A549 treated with CpdA at 1 μM for 4 hours (cell line): Measurements from ENCODE around the gene HTR3E. TPM values are rescaled to one million over a fixed set of nuclear protein-coding genes. Genes with fewer than 3 reads are reported as not detected.

ENCODE experiments used
- total RNA-seq: library from RNA; stranded (reverse); fragments of 200-300 nt; extraction: Qiagen RNA extraction; gene quantifications from 5 replicates; pipeline ENCODE4 v1.2.3, GENCODE V29; 2022; ENCODE audit warnings: low read depth

Gene HTR3E, protein sequence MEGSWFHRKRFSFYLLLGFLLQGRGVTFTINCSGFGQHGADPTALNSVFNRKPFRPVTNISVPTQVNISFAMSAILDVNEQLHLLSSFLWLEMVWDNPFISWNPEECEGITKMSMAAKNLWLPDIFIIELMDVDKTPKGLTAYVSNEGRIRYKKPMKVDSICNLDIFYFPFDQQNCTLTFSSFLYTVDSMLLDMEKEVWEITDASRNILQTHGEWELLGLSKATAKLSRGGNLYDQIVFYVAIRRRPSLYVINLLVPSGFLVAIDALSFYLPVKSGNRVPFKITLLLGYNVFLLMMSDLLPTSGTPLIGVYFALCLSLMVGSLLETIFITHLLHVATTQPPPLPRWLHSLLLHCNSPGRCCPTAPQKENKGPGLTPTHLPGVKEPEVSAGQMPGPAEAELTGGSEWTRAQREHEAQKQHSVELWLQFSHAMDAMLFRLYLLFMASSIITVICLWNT
- total RNA-seq = not detected in 5 replicates

DNA sequence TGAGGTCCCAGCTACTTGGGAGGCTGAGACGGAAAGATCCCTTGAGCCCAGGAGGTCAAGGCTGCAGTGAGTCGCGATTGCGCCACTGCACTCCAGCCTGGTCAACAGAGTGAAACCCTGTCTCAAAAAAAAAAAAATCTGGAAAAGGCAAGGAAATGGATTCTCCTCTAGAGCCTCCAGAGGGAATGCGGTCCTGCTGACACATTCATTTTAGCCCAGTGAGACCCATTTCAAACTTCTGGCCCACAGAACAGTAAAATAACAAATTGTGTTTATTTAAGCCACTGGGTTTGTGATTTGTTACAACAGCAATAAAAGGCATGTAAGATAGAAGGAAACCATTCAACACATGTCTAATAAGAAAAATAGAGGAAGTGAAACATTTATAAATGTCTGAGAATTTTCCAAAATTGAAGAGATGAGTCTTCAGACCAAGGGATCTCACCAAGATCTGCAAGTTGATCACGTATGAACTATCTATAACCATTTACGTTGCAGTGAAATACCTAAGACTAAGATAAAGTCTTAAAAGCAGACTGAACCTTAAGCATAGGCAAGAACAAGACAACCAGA lies at the start of gene HTR3E:
TSS of gene HTR3E (plus strand) at position 254 of the 573 bp plus-strand sequence. CDS start 466 bp downstream, outside the sequence.

DNA sequence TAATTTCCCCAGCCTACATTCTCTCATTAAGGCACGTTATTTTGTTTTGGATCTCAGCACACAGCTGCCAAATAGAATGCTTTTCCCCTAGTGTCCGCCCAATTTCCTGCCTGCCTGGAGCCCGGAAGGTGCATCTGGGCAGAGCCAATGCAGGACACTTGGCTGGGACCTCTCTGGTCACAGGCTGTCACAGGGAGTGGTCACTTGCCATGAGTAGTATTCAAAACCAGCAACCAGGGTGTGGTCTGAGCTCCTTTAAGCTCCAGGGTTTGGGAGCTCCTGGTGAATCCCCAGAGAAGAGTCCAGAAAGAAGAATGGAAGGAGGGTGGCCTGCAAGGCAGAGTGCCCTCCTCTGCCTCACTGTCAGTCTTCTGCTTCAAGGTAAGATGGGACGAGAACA lies 44.1 kb upstream of the HTR3E start, which contains the start of gene HTR3C:
TSS of gene HTR3C (plus strand) at position 281 of the 400 bp plus-strand sequence. CDS start at position 315, 34 bp downstream.

DNA sequence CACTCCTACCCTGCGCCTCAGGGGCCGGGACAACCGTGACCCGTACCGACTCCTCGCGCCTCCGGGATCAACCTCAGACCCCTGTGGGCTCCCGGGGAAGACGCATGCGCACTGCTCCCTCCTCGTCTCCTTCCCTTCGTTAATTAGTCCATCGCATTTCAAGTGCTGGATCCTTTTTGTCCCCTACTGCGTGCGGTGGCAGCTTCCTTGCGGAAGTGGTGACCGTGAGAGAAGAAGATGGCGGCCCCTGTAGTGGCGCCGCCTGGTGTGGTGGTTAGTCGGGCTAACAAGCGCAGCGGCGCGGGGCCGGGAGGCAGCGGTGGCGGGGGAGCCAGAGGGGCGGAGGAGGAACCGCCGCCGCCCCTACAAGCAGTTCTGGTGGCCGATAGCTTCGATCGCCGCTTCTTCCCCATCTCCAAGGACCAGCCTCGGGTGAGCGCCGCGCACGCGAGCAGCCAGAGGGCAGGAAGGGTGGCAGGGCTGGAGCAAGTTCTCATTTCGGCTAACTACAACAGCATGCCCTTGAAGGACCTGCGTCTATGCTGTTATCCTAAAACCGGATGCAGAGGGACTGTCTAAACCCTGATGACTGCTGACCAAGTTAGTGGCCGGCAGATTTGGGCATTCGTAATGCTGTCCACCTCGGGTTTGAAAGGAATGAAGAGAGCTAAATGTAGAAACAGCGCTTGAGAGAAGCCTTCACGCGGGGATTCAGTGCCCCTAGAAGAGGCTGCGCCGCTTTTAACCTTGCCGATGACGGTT lies 38.5 kb downstream of the HTR3E start, which contains the start of gene EIF2B5:
TSS of gene EIF2B5 (plus strand) at position 210 of the 762 bp plus-strand sequence. CDS start at position 238, 28 bp downstream.

DNA sequence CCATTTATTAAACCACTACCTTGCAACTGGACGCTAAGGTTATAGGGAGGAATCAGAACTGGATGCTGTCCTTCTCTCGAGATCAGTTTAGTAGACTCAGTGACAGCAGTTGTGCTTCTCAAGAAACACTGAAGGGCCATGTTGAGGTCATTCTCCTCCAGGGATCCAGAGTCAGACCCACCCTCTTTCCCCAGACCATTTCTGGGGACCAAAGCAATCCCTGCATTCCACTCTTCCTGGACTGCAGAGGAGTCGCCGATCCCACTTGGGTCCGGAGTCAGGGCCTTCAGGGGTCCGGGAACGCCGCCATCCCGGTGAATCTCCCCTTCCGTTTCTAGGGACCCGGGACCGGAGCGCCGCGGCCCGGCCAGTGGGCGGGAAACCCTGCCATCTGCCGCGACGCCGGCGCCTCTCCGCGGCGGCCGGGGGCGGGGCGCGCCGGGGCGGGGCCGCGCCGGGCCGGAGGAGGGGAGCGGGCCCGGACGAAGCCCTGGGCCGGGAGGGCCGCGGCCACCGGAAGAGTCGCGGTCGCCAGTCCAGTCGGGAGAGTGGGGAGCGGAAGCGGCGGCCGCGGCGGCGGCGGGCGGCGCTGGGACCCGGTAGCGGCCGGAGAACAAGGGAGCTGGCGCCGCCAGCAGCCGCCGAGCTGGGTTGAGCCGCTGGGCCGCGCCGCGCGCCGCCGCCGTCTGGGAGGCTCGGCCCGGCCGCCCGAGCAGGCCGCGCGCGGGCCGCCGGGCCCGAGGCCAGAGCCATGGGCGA lies 58.2 kb downstream of the HTR3E start, which contains the start of gene DVL3:
TSS of gene DVL3 (plus strand) at position 493 of the 759 bp plus-strand sequence. CDS start at position 752, 259 bp downstream.

Other genes with a start within 250 kb of the HTR3E start
- gene PARL, start 212.2 kb upstream of the HTR3E start, total RNA-seq = 57.4 to 68.6 TPM (median 64.5 TPM) in 5 replicates
- 10.8 to 14.1 TPM (median 12.0 TPM) in 5 replicates for gene ABCC5, start 79.2 kb upstream of the HTR3E start, total RNA-seq
- not detected in 5 replicates for gene HTR3D, start 65.3 kb upstream of the HTR3E start, total RNA-seq
- gene HTR3C, start 44.0 kb upstream of the HTR3E start, total RNA-seq = not detected in 5 replicates
- gene EIF2B5, start 38.3 kb downstream of the HTR3E start, total RNA-seq = 26.5 to 30.8 TPM (median 29.7 TPM) in 5 replicates
- gene DVL3, start 58.3 kb downstream of the HTR3E start, total RNA-seq = 20.4 to 27.7 TPM (median 25.4 TPM) in 5 replicates
- 295 to 329 TPM (median 316 TPM) in 5 replicates for gene AP2M1, start 77.8 kb downstream of the HTR3E start, total RNA-seq
- 32.1 to 35.1 TPM (median 34.6 TPM) in 5 replicates for gene ABCF3, start 89.1 kb downstream of the HTR3E start, total RNA-seq
- gene VWA5B2, start 132.5 kb downstream of the HTR3E start, total RNA-seq = 0.34 to 0.93 TPM (median 0.38 TPM) in 5 replicates
- 54.5 to 79.7 TPM (median 76.1 TPM) in 5 replicates for gene ALG3, start 151.9 kb downstream of the HTR3E start, total RNA-seq
- gene EEF1AKMT4, start 152.6 kb downstream of the HTR3E start, total RNA-seq = 9.5 to 13.9 TPM (median 13.2 TPM) in 5 replicates
- 0.77 to 1.8 TPM (median 1.4 TPM) in 5 replicates for gene CAMK2N2, start 164.5 kb downstream of the HTR3E start, total RNA-seq
- gene ECE2, start 179.0 kb downstream of the HTR3E start, total RNA-seq = not detected in 5 replicates
- 298 to 415 TPM (median 323 TPM) in 5 replicates for gene PSMD2, start 202.2 kb downstream of the HTR3E start, total RNA-seq
- 255 to 273 TPM (median 265 TPM) in 5 replicates for gene EIF4G1, start 217.5 kb downstream of the HTR3E start, total RNA-seq
- 8.1 to 11.3 TPM (median 8.6 TPM) in 5 replicates for gene FAM131A, start 240.5 kb downstream of the HTR3E start, total RNA-seq